ENCODE measurements around the gene UACA.
"Not testable (repeated sequence)": the region's sequence is repeated elsewhere in the genome, so short reads cannot be mapped to it uniquely, and the experiment has no call there.

Gene UACA

DNA sequence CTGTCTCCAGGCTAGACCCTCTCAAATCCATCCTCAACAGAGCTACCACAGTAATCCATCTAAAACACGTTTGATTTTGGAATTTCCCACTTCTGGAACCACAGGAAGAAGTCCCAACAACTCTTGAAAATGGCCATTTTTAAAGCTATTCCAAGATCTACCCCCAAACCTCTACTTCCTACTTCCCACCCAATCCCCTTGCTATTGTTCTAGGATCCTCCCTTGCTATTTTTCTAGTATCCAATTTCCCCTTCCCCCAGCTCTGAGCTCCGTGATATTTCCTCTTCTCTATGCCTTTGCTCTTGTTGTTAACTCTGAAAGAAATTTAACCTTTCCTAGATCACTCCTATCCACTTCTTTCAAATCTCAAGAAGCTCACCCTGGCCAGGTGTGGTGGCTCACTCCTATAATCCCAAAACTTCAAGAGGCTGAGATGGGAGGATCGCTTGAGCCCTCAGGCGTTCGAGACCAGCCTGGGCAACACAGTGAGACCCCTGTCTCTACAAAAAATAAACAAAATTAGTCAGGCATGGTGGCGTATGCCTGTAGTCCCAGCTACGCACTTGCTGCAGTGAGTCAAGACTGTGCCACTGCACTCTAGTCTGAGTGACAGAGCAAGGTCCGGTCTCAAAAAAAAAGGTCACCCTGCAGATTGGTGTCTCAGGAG, 13.0 kb downstream of the UACA start:
- no peak for DNase-seq

GRCh38 chr15:70748281-70748747, 15.0 kb downstream of the UACA start:
- DNase-seq: no peak

- DNase-seq: not testable (repeated sequence)
Measured at GRCh38 chr15:70746598-70746997, 16.8 kb downstream of the UACA start.

DNA sequence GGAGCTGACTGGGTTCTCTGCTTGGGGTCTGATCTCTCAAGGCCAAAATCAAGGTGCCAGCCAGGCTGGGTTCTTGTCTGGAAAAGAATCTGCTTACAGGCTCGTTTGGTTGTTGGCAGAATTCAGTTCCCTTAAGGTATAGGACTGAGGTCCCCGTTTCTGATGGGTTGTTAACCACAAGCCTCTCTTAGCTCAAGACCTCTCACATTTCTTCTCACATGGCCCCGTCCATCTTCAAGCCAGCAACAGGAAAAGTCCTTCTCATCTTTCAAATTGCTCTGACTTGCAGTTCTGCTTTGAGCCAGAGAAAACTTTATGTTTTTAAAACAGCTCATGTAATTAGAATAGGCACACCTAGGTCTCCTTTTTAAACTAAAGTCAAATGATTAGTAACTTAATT, 20.4 kb downstream of the UACA start:
- no peak for DNase-seq

DNA sequence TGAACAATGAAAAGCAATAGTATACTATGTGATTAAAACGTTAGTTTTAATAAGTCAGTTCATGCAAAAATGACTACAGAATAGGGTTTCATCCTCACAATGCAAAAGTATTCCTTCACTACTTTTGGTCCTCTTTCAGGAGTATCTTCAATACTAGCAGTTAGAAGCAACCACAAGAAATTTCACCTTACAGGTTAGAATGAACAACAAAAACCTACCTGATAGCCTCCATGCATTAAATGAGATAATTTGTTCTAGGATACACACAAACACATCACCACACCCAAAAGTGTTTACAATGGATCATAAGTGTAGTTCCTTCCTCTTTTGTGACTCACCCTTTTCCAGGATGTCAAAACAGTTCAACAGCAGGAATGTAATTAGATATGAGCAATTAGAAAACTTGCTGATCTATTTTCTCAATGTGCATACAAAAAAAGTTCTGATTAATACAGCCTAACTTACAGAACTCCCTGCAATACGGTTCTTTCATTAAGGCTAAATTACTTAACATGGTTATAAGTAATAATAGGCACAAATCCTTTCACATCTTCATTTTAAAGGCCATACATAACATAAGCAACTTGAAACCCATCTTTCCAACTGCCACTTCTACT, 21.6 kb downstream of the UACA start:
- no peak for DNase-seq

DNA sequence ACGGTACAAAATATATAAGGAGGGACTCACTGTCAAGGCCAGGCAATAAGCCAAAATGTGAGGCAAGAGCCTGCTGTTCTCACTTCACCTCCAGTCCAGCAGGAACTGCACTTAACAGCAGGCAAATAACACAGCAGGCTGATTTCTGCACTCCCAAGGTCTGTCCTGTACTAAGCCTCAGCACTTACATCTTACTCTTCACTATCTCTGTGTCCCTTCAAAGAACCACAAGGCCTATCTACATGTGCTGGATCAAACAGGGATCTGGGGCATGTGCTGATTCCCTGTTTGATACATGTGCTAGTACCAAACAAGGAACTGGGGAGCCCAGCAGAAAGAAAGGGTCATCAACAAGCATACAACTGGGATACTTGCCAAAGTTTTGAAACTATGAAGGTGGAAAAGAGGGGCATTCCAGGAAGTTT, 22.2 kb downstream of the UACA start:
- no peak for DNase-seq

- not testable (repeated sequence) for DNase-seq
Measured at GRCh38 chr15:70735040-70735439, 28.3 kb downstream of the UACA start.

- DNase-seq: no peak
Measured at GRCh38 chr15:70729164-70729563, 34.2 kb downstream of the UACA start.

DNA sequence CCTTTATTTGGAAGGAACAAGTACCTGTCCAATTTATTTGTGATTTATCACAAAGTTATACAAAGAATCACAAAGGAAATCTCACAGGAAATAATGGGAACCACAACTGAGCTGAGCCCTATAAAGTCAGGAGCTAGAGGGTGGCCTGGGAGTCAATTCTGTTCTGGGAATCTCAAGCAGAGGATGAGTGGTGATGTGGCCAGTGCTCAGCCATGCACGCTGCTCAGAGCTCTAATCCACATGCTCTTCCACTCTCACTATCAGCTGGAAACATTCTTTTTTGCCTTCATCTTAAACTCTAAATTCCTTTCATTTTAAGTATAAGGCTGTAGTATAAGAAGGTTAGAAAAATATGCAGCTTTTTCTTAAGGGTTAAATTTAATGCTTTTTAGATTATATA, 36.6 kb downstream of the UACA start:
- no peak for DNase-seq

- no peak for DNase-seq
Measured at GRCh38 chr15:70723927-70724326, 39.4 kb downstream of the UACA start.

DNA sequence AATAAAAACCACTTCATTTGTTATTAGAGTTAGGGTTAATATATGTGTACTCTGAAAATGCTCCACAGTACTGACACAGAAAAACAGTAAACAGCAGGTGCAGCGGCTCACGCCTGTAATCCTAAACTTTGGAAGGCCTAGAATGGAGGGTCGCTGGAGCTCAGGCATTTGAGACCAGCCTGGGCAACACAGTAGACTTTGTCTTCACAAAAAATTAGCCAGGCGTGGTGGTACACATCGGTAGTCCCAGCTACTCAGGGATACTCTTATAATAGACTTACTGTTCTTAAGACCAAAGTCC, 40.3 kb downstream of the UACA start:
- no peak for DNase-seq

DNA sequence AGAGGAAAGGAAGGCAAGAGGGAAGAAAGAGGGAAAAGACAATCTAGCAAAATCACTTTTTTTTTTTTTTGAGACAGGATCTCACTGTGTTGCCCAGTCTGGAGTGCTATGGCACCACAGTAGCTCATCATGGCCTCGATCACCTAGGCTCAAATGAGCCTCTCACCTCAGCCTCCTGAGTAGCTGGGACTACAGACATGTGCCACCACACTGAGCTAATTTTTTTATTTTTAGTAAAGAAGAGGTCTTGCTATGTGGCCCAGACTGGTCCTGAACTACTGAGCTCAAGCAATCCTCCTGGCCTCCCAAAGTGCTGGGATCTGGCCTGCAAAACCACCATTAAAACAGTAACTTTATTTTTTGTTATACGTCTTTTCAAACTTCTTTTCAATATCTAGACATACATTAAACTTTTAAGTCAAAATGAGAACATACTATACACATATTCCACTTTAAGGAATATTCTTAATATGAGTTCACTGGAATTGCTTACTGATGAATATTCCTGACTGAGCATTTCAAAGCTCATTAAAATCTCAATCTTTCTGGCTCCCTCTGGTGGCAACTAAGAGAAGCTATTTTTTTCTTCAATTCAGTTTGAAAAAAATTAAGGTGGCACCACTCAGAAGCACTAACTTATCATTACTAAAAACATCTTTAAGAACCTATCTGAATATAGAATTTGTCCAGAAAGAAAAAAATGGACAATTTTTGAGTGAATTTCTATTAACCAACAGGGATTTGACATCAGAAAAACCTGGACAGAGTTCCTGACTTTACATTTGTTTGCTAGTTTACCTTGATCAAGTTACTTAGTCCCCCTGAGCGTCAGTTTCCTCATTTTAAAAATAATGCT, 40.9 kb downstream of the UACA start:
- DNase-seq: no peak

- DNase-seq: no peak
Measured at GRCh38 chr15:70720228-70721016, 42.9 kb downstream of the UACA start.

DNA sequence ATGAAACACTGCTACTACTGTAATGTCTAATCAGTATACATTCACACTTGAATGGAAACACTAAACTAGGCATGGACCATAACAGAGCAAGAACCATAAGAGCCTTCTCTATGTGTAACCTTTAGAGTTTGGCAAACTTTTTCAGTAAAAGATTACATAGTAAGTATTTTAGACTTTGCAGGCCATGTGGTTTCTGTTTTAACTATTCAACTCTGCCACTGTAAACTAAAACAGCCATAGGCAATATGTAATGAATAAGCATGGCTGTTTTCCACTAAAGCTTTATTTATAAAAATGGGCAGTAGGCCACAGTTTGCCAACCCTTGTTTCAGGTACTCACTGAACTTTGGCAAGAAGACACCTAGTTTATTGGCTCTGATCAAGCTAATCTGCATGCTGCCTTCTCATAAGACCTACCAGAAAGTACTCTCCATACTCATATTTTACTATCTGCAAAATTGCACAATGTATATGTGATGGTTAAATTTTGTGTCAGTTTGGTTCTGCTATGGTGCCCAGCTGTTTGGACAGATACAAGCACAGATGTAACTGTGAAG, 46.0 kb downstream of the UACA start:
- DNase-seq: no peak

DNA sequence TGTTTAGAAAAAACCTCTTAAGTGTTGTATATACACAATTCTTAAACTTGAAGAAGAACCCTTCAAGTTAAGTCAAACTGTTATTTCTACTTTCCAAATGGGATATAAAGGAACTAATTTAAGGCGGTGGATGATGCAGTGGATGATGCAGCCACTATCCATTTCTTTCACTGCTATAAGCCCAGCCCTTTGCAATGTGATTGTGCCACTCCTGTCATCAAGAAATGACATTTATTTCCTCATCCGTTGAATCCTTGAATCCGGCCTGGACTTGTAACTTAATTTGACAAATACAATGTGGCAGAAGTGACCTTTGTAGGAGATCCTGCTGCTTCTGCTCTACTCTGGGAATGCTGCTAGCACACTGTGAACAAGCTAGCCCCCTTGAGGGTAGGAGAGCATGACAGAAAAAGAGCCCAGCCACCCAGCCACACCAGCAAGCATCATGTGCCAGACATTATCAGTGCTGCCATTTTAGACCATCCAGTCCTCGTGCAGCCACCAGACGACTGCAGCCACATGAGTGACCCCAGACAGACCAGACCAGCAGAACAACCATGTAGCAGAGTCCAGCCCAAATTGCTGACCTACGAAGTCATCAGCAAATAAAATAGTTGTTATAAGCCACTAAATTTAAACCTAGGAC, 47.4 kb downstream of the UACA start:
- DNase-seq: no peak

- DNase-seq: no peak
Measured at GRCh38 chr15:70714565-70714964, 48.8 kb downstream of the UACA start.

DNA sequence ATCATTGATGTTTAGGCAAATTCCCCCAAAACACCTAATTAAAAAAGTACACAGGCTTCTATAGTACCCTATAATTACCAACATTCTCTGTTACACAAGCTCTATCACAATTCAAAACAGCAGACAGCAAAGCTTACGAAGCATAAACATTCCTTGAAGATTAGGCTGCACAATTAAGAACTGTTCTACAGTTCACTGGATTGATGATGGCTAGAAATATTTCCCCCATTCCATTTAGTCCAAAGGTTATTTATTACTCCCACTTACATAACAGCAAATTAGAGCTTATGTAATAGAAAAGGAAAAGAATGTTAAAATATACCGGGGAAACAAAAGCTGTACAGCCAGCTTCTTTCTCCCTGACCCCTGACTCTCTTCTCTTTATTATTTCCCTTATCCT, 49.3 kb downstream of the UACA start:
- DNase-seq: no peak

GRCh38 chr15:70712271-70712670, 51.1 kb downstream of the UACA start:
- no peak for DNase-seq

GRCh38 chr15:70710714-70711113, 52.6 kb downstream of the UACA start:
- no peak for DNase-seq

DNA sequence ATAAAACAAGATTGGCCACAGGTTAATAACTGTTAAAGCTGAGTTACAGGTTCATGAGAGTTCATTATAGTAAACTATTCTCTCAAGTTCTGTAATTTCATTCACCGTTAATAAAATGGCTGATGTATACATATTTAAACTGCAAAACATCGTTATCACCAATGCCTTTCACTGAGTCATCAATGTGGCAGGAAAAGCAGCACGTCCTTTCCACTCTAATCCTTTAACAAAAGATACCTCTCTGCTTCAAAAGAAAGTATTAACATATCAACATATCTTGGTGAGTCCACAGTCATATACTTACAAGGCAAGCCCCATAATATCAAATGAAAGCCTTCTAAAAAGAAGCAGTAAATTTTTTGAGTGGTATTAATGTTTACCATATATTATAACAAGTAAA, 54.5 kb downstream of the UACA start:
- no peak for DNase-seq

GRCh38 chr15:70707686-70708300, 55.6 kb downstream of the UACA start:
- no peak for DNase-seq

GRCh38 chr15:70704731-70705130, 58.6 kb downstream of the UACA start:
- DNase-seq: no peak

Measured in activated effector memory CD4-positive, alpha-beta T cell treated with Interleukin-2 at 50 U/mL for 16 hours (primary cell).